GM18951 (cell line): Measurements from ENCODE around the gene NOSIP.
"Not testable (repeated sequence)": the region's sequence is repeated elsewhere in the genome, so short reads cannot be mapped to it uniquely, and the experiment has no call there.

Source experiments
- POLR2A ChIP-seq: IDR thresholded peaks from 4 replicates; pipeline ENCODE4 v1.6.1; 2011; ENCODE audit warnings: mild to moderate bottlenecking; ENCODE audit not compliant: insufficient read length, insufficient read depth; ENCODE audit errors: extremely low read depth
- in situ Hi-C: fragments of 300-500 bp; cut with MboI; formaldehyde crosslinking; loops from one replicate; pipeline ENCODE4 v1.12.0; 2022; ENCODE audit warnings: low sequenced_read_pairs, mixed read lengths, inconsistent platforms; ENCODE audit not compliant: unreplicated experiment

NOSIP gene, protein sequence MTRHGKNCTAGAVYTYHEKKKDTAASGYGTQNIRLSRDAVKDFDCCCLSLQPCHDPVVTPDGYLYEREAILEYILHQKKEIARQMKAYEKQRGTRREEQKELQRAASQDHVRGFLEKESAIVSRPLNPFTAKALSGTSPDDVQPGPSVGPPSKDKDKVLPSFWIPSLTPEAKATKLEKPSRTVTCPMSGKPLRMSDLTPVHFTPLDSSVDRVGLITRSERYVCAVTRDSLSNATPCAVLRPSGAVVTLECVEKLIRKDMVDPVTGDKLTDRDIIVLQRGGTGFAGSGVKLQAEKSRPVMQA

DNA sequence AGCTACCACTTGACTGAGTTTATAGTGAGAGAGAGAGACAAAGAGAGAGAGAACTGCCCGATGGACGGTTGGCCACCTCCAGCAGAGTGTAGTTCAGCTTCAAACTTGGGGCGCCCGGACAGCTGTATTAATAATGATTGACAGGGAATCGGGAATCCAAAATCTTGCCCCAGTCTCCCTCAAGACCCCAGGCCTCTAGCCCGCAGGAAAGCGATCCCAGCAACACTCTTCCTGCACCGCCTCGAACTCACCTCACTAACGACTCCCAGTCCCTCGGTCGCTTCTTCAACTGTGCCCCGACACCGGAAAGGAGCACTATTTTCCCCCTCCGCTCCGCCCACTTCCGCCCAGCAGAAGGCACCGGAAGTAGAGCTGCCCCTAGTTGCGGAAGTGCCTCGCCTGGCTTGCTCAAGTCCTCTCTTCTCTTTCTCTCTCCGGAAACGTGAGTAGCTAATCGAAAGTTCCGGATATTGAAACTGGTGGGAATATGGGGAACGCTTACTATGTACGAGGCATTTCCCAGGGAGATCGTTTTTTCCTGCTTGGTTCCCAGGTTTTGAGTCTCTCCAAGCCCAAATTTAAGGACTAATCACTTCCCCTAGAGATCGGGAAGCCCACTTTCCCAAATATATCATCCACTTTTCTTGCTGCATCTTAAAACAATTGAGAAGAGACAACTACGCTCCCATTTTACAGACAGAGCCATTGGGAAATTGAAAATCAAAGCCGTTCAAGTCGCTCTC lies at the start of gene NOSIP:
NOSIP (minus strand) TSS at position 293 of the 743 bp plus-strand sequence. CDS start 19,865 bp downstream, outside the sequence.
- in situ Hi-C loops = no loop called here
- peak; percentile 99 for TF ChIP-seq POLR2A

DNA sequence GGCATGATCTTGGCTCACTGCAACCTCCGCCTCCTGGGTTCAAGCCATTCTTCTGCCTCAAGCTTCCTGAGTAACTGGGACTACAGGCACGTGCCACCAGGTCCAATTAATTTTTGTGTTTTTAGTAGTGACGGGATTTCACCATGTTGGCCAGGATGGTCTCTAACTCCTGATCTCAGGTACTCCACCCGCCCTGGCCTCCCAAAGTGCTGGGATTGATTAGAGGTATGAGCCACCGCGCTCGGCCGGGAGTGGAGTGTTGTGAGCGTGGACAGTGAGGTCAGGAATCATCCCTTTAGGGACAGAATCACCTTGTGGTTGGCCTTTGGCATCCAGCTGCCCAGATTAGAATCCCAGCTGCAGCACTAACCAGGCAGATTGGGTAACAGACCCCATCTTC lies 49.3 kb upstream of the NOSIP start:
- no peak for TF ChIP-seq POLR2A
- in situ Hi-C loops = no loop called here

DNA sequence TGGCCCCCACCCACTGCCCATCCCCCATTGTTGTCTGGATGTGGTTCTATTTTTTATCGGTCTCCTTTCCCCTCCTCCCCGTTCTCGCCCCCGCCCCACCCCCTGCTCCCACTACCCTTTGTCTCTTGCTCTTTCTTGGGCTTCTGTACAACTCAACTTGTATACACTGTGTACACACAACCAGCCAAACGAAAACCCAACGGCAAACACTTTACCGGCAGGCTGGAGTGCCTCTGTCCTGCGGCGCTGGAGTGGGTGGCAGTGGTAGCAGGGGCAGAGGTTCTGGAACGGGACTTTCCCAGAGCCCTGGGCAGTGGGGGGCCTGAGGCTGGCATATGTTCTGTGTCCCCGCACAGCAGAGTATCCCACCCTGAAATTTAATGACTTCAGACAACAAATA lies 45.9 kb upstream of the NOSIP start:
- TF ChIP-seq POLR2A = no peak
- in situ Hi-C loops = no loop called here

DNA sequence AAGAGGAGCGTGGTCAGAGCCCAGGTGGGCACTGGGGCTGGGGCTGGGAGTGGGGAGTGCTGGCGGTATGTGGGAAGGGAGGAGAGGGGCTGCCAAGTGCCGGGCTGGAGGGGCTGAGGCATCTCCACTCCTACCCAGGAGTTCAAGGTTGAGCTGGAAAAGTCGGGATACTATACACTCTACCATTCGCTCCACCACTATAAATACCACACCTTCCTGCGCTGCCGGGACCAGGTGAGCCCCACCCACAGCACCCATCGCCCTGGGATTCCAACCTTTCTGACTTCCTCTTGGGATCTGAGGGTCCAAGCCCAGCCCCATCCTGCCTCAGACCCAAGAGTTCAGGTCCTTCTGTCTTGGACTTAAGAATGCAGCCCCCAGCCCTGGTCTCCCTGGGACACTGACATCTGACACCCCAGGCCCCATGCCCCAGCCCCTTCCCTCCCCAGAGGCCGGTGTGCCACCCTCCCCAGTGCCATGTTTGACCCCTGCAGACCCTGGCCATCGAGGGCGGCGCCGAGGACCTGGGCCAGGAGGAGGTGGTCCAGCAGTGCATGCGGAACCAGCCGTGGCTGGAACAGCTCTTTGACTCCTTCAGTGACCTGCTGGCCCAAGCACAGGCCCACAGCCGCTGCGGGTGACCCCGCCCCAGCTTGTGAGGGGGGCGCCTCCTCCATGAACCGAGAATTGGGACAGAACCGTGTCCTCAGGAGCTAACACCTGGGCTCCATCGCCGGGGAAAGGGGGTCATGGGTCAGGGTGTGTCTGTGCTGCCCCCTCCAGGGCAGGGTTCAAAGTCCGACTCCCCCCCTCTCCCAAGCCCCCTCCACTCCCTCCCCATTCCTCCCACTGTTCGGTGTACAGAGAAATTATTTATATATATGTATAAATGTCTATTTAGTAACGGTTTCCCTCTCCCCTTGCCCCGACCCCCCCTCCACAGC lies 44.9 kb upstream of the NOSIP start:
- in situ Hi-C loops = no loop called here
- TF ChIP-seq POLR2A = no peak

DNA sequence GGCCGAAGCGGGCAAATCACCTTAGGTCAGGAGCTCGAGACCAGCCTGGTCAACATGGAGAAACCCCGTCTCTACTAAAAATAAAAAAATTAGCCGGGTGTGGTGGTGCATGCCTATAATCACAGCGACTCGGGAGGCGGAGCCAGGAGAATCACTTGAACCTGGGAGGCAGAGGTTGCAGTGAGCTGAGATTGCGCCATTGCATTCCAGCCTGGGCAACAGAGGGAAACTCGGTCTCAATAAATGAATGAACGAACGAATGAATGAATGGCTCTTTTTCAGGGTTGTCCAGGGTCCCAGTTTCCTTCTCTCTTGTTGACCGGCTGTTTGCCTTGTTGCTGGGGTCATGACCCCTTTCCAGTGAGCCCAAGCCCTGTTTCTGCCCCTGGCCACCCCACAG lies 37.5 kb upstream of the NOSIP start:
- in situ Hi-C loops = not testable (repeated sequence)

DNA sequence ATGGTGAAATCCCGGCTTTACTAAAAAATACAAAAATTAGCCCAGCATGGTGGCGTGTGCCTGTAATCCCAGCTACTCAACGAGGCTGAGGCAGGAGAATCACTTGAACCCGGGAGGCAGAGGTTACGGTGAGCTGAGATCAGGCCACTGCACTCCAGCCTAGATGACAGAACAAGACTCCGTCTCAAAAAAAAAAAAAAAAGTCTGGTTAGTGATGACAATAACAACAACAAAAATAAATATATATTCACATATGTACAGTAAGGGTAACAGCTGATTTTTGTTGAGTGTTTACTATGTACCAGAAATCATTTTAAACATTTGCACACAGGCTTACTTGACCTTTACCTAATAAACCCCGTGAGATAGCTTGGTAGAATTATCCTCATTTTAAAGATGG lies 36.6 kb upstream of the NOSIP start:
- no peak for TF ChIP-seq POLR2A
- in situ Hi-C loops = no loop called here

DNA sequence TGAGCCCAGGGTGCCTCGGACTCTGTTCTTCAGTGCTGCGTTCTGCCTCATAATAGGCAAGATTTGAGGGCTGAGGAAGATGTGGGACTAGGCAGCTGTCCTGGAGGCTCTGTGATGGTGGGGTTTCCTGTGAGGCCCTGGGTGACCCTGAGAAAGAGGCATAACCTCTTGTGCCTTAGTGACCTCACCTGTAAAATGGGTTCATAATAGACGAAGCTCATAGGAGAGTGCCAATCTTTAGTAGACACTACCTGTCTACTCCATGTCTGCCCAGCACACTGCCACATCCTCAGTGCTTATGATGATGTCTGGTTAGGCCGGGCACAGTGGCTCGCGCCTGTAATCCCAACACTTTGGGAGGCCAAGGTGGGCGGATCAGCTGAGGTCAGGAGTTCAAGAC lies 36.2 kb upstream of the NOSIP start:
- in situ Hi-C loops = no loop called here
- TF ChIP-seq POLR2A = no peak

DNA sequence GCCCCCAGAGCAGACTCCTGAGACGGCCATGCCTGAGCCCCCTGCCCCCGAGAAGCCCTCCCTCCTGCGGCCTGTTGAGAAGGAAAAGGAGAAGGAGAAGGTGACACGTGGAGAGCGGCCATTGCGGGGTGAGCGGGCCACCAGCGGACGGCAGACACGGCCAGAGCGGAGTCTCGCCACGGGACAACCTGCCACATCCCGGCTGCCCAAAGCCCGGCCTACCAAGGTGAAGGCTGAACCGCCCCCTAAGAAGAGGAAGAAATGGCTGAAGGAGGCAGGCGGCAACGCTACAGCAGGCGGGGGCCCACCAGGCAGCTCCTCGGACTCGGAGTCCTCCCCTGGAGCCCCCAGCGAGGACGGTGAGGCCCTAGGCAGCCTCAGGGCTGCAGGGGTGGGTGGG lies 35.5 kb upstream of the NOSIP start:
- TF ChIP-seq POLR2A = no peak
- in situ Hi-C loops = no loop called here

DNA sequence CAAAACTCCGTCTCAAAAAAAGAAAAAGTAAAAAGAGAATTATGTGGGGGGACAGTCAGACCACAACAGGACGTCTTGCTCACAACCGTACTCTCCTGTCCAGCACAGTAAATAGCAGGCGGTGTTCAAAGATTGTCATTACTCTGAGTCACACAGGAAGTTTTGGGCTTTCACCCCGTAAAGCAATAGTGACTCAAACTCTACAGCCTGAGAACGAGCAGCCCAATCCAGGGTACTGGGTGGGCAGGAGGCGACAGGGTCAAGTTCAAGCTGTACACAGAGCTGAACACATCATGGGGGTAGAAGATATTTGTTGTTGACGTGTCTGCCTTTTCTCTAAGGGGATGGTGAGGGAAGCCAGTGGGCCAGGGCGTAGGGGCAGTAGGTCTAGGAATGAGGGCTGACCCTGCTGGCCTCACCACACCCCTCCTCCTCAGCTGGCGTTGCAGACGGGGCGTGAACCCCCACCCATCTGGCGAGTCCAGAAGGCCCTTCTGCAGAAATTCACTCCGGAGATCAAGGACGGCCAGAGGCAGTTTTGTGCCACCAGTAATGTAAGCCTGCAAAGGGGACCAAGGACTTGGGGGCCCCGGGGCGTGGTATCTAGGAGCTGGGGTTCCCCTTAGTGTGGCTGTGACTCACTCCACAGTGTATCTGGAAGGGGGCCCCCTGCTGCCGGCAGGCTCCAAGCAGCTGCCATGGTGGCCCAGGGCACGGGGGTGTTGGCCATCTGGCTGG lies 33.9 kb upstream of the NOSIP start:
- in situ Hi-C loops = no loop called here

DNA sequence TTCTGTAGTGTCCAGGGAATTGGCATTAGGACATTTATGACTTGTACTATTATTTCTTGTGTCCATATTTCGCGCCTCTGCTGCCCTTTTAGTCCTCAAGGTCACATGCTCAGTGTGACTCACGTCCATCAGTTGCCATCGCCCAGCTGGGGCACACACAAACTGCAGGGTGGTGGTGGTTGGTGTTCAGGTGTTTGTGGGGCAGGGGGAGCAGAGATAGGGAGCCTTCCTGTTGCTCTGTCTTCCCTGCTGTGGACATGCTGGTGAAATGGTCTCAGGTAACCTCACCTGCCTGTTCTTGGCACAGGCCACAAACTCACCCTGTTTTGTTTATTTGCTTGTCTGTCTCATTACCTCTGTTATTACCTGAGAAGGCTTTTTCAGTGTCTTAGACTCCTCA lies 33.0 kb upstream of the NOSIP start:
- in situ Hi-C loops = no loop called here

More for the DNA sequence above, 33.9 kb upstream of the NOSIP start:
- TF ChIP-seq POLR2A = no peak

DNA sequence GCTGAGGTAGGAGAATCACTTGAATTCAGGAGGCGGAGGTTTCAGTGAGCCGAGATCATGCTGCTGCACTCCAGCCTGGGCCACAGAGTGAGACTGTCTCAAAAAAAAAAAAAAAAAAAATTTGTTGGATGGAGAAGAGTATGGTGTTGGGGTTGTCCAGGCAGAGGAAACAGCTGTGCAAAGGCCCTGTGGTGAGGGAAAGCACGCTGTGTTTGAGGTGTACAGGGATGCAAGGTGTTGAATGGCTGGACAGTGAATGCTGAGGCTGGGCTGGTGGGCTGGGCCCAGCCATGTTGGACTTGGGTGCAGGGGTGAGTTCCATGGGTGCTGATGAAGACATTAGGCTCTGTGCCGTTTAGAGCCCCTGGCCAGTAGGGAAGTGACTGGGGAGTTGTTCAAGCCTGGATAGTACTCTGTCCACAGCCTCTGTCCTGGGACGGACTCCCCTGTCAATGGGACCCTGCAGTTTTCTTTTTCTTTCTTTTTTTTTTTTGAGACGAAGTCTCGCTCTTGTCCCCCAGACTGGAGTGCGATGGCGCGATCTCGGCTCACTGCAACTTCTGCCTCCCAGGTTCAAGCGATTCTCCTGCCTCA lies 29.2 kb upstream of the NOSIP start:
- no peak for TF ChIP-seq POLR2A
- in situ Hi-C loops = no loop called here

More for the DNA sequence above, 33.0 kb upstream of the NOSIP start:
- TF ChIP-seq POLR2A = no peak

DNA sequence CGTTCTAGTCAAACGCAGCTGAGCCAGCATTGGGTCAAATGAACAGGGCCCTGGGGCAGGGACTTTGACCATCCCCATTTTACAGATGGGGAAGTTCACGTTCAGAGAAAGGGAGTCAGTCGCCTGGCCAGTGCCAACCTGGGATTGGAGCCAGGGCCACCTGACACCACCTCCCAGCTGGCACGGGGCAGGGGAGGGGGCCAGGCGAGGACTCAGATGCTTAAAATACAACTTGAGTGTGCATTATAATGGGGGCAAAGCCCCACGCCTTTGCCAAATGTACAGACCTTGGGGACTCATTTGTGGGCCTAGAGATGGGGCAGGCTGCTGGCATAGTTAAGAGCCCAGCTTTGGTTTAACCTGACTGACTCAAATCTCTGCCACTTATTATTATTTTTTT lies 25.2 kb upstream of the NOSIP start:
- no peak for TF ChIP-seq POLR2A
- in situ Hi-C loops = no loop called here
